ENCODE measurements around the gene MTHFS.
A peak's percentile ranks its signal among the peaks of the same experiment; 100 is the strongest.

The MTHFS gene

DNA sequence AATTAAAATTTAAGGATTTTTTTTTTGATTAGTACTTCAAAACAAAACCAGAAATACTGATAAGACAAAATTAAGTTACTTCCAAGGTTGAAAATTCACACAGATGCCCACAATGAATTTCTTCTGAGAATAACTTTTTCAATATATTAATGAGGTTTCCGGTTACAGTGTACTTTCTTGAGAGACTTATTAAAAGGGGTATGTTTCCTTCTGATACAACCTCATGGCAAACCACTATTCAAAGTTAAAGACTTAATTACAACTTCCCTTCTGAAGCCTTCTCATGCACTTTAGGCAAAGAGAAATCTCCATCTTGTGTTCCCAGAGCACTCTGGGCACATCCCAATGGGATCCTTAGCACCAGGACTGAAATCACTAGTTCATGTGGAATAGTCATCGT, 36.2 kb downstream of the MTHFS start:
- in situ Hi-C loops (cut with MboI; ENCODE audit: low sequenced_read_pairs, unreplicated experiment) = no loop called here
- TF ChIP-seq, protein P1, sequence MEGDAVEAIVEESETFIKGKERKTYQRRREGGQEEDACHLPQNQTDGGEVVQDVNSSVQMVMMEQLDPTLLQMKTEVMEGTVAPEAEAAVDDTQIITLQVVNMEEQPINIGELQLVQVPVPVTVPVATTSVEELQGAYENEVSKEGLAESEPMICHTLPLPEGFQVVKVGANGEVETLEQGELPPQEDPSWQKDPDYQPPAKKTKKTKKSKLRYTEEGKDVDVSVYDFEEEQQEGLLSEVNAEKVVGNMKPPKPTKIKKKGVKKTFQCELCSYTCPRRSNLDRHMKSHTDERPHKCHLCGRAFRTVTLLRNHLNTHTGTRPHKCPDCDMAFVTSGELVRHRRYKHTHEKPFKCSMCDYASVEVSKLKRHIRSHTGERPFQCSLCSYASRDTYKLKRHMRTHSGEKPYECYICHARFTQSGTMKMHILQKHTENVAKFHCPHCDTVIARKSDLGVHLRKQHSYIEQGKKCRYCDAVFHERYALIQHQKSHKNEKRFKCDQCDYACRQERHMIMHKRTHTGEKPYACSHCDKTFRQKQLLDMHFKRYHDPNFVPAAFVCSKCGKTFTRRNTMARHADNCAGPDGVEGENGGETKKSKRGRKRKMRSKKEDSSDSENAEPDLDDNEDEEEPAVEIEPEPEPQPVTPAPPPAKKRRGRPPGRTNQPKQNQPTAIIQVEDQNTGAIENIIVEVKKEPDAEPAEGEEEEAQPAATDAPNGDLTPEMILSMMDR (IDR thresholded peaks at IDR 0.05; ENCODE audit: borderline replicate concordance, control extremely low read depth, extremely low read depth, insufficient read depth, missing control alignments) = no peak
- DNase-seq (ENCODE audit: low spot score) = no peak

DNA sequence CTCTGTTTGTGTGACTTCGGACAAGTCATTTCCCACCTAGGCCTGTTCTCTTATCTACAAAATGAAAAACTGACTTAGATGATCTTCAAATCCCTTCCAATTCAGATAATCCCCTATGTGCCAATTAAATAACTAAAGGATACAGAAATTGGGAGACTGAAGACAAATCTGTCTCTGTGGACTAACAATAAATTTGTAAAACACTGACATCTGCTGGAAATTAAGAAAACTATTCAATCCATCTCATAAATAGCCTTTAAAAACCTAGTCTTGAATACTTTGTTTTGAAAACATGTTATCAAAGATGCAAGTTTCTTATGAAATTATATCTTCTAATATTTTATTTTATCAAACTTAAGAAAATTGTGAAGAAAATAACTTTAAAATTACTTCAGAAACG, 38.3 kb downstream of the MTHFS start:
- in situ Hi-C loops (cut with MboI; ENCODE audit: low sequenced_read_pairs, unreplicated experiment) = no loop called here
- TF ChIP-seq, protein P1 (IDR thresholded peaks at IDR 0.05; ENCODE audit: borderline replicate concordance, control extremely low read depth, extremely low read depth, insufficient read depth, missing control alignments) = no peak
- no peak for DNase-seq (ENCODE audit: low spot score)

GRCh38 chr15:79853492-79854328, 43.1 kb downstream of the MTHFS start:
- TF ChIP-seq, protein P1 (IDR thresholded peaks at IDR 0.05; ENCODE audit: borderline replicate concordance, control extremely low read depth, extremely low read depth, insufficient read depth, missing control alignments) = peak; percentile 91
- DNase-seq (ENCODE audit: low spot score) = peak; percentile 53
- in situ Hi-C loops (cut with MboI; ENCODE audit: low sequenced_read_pairs, unreplicated experiment) = no loop called here

DNA sequence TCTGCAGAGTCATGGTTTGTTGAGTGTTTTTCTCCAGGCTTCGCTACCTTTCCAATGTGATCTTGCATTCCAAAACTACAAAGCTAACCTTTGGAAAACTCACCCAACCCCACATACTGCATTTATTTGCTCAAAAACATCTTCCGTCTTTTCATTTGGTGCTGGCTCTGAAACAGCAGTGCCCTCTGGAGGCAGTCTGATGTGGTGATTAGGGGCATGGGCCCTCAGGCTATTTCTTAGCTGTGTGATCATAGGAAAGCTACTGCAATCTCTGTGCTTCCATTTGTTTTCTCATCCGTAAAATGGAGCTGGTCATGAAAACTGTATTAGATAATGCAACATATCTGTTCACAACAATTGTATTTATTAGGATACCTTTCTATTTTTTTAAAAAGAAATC, 47.0 kb downstream of the MTHFS start:
- in situ Hi-C loops (cut with MboI; ENCODE audit: low sequenced_read_pairs, unreplicated experiment) = loop anchor here (25.0 kb wide), 1 partner anchor 512 kb away; no protein-coding TSS in a partner anchor

DNA sequence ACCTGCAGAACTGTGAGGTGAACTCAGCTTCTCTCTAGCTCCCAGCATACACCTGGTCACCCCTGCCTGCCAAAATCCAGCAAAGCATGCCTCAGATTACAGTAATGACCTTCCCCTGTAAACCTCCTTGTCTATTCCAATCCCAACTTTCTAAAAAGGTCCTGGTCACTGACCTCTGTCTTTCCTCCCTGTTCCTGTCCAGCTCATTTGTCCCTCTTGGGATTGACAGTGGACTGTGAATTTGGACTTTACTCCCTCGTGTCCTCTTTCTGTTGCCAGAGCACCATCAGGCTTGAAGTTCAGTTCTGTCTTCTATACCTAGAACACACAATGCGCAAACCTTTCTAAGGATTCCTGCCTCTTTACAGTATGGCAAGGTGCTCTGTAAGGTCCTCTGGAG, 50.3 kb downstream of the MTHFS start:
- TF ChIP-seq, protein P1 (IDR thresholded peaks at IDR 0.05; ENCODE audit: borderline replicate concordance, control extremely low read depth, extremely low read depth, insufficient read depth, missing control alignments) = no peak
- DNase-seq (ENCODE audit: low spot score) = no peak
- in situ Hi-C loops (cut with MboI; ENCODE audit: low sequenced_read_pairs, unreplicated experiment) = loop anchor here (25.0 kb wide), 1 partner anchor 509 kb away; no protein-coding TSS in a partner anchor

More for the DNA sequence above, 47.0 kb downstream of the MTHFS start:
- TF ChIP-seq, protein P1 (IDR thresholded peaks at IDR 0.05; ENCODE audit: borderline replicate concordance, control extremely low read depth, extremely low read depth, insufficient read depth, missing control alignments) = peak; percentile 33
- DNase-seq (ENCODE audit: low spot score) = no peak

GRCh38 chr15:79844221-79844620, 52.6 kb downstream of the MTHFS start:
- in situ Hi-C loops (cut with MboI; ENCODE audit: low sequenced_read_pairs, unreplicated experiment) = loop anchor here (25.0 kb wide), 1 partner anchor 507 kb away; no protein-coding TSS in a partner anchor
- DNase-seq (ENCODE audit: low spot score) = no peak
- TF ChIP-seq, protein P1 (IDR thresholded peaks at IDR 0.05; ENCODE audit: borderline replicate concordance, control extremely low read depth, extremely low read depth, insufficient read depth, missing control alignments) = no peak
